ENCODE data around the gene TBKBP1. TPM values are rescaled to one million over a fixed set of nuclear protein-coding genes. Genes with fewer than 3 reads are reported as not detected.

Gene TBKBP1
- total RNA-seq, 1 donor from 2014 or later, result 6.3 TPM

GRCh38 chr17:47650525-47651522 is 43.1 kb upstream of the TBKBP1 start:
- TF ChIP-seq, protein P1, sequence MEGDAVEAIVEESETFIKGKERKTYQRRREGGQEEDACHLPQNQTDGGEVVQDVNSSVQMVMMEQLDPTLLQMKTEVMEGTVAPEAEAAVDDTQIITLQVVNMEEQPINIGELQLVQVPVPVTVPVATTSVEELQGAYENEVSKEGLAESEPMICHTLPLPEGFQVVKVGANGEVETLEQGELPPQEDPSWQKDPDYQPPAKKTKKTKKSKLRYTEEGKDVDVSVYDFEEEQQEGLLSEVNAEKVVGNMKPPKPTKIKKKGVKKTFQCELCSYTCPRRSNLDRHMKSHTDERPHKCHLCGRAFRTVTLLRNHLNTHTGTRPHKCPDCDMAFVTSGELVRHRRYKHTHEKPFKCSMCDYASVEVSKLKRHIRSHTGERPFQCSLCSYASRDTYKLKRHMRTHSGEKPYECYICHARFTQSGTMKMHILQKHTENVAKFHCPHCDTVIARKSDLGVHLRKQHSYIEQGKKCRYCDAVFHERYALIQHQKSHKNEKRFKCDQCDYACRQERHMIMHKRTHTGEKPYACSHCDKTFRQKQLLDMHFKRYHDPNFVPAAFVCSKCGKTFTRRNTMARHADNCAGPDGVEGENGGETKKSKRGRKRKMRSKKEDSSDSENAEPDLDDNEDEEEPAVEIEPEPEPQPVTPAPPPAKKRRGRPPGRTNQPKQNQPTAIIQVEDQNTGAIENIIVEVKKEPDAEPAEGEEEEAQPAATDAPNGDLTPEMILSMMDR (IDR thresholded peaks at IDR 0.05; ENCODE audit: insufficient read depth, low read length, severe bottlenecking), result no peak
- DNase-seq (ENCODE audit: low read depth) (peak; percentile 82), FAIRE-seq (no peak)
- peaks cover 14% of the 10 kb centered on the region for H3K36me3 ChIP-seq (ENCODE audit: control insufficient read depth, insufficient read depth, low read length)
- peak overlapping the region; percentile 73 for H3K4me3 ChIP-seq (ENCODE audit: low read depth, low read length)
- no peaks in the 10 kb centered on the region for H3K27me3 ChIP-seq (ENCODE audit: control insufficient read depth, insufficient read depth, low read length)

DNA sequence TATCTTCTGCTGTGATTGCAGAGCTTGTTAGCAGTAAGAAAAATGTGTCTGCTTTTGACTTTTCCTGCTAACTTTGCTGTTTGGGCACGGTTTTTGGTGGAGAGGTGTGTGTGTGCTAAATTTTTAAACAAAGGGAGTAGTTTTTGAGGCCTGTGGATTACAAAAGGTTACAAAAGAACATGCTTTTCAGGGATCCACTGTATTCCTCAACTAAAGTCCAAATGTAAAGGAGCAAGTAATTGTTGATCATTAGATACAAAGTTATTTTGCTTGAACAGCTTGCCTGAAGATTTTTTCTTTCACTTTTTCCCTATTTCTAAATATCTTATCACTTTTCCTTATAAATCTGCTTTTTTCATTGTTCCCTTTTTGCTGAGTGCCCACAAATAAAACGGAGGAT is 42.3 kb upstream of the TBKBP1 start:
- DNase-seq (ENCODE audit: low read depth) (no peak), FAIRE-seq (no peak)
- Histone ChIP-seq H3K36me3 (ENCODE audit: control insufficient read depth, insufficient read depth, low read length) (peaks cover 17% of the 10 kb centered on the region), H3K27me3 (ENCODE audit: control insufficient read depth, insufficient read depth, low read length) (no peaks in the 10 kb centered on the region), H3K4me3 (ENCODE audit: low read depth, low read length) (no peak overlapping the region)
- TF ChIP-seq, protein P1 (IDR thresholded peaks at IDR 0.05; ENCODE audit: insufficient read depth, low read length, severe bottlenecking), result no peak

DNA sequence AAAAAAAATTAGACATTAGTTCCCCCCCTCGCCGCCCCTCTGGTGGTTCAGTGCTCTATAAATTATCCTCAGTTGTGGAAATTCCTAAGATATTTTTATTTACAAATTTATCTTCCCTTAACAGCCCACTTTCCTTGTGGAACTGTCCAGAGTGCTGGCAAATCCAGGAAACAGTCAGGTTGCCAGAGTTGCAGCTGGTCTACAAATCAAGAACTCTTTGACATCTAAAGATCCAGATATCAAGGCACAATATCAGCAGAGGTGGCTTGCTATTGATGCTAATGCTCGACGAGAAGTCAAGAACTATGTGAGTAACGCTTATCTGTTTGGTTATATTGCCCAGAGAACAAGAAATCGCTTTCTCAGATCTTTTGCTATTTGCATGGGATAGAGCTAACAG is 41.4 kb upstream of the TBKBP1 start:
- TF ChIP-seq, protein P1 (IDR thresholded peaks at IDR 0.05; ENCODE audit: insufficient read depth, low read length, severe bottlenecking), result no peak
- Histone ChIP-seq H3K4me3 (ENCODE audit: low read depth, low read length) (no peak overlapping the region), H3K36me3 (ENCODE audit: control insufficient read depth, insufficient read depth, low read length) (peaks cover 25% of the 10 kb centered on the region), H3K27me3 (ENCODE audit: control insufficient read depth, insufficient read depth, low read length) (no peaks in the 10 kb centered on the region)
- no peak for FAIRE-seq
- DNase-seq (ENCODE audit: low read depth), result no peak

DNA sequence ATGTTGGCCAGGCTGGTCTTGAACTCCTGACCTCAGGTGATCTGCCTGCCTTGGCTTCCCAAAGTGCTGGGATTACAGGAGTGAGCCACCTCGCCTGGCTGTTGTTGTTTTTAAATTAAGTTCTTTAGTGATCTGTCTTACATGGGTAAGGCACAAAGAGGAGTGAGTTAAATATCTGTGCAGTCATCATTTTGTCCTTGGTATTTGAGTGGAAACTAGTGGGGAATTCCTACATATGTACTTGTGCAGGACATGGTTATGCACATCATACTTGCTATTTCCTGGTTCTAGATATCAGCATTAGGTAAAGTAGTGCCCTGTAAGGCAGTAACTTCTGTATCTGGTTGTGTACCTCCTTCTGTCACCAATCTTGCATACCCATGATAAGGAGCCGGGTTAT is 40.5 kb upstream of the TBKBP1 start:
- TF ChIP-seq, protein P1 (IDR thresholded peaks at IDR 0.05; ENCODE audit: insufficient read depth, low read length, severe bottlenecking), result no peak
- Histone ChIP-seq H3K4me3 (ENCODE audit: low read depth, low read length) (no peak overlapping the region), H3K36me3 (ENCODE audit: control insufficient read depth, insufficient read depth, low read length) (peaks cover 31% of the 10 kb centered on the region), H3K27me3 (ENCODE audit: control insufficient read depth, insufficient read depth, low read length) (no peaks in the 10 kb centered on the region)
- FAIRE-seq, result no peak
- DNase-seq (ENCODE audit: low read depth), result no peak

DNA sequence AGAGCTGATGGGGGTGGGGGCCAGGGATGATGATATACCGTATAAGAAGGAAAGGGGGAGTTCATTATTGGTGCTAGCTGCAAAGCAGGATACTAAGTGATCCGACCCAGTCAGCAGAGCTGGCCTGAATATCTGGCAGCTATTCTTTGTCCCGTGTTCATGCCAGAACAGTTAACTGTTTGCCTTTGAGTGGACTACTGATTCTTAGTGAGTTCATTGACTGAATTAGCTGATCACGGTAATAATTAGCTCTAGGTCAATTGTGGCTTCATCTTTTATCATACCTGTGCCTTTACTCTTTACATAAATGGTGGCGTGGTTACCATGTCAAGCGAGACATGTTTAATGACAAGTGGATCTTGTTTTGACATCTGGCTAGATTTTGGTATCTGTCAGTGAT is 39.0 kb upstream of the TBKBP1 start:
- no peak overlapping the region for H3K4me3 ChIP-seq (ENCODE audit: low read depth, low read length)
- no peak for FAIRE-seq
- DNase-seq (ENCODE audit: low read depth), result no peak
- TF ChIP-seq, protein P1 (IDR thresholded peaks at IDR 0.05; ENCODE audit: insufficient read depth, low read length, severe bottlenecking), result no peak
- peaks cover 34% of the 10 kb centered on the region for H3K36me3 ChIP-seq (ENCODE audit: control insufficient read depth, insufficient read depth, low read length)
- H3K27me3 ChIP-seq (ENCODE audit: control insufficient read depth, insufficient read depth, low read length), result no peaks in the 10 kb centered on the region
